CD4-positive, CD25-positive, alpha-beta regulatory T cell (primary cell): ENCODE data around the gene PDRG1. TPM values are rescaled to one million over a fixed set of nuclear protein-coding genes. Genes with fewer than 3 reads are reported as not detected.

ENCODE experiments used
- ATAC-seq, 2 donors: fragments of 150-1000 bp; cut with Tn5 transposase; one replicate each; pipeline ENCODE4 v1.10.0; 2021; ENCODE audit warnings: low read depth in 2 of 2, moderate number of reproducible peaks in 2 of 2, moderate library complexity in 1 of 2
- DNase-seq, 3 donors: peaks; one replicate each; pipeline versions ENCODE4 v3.0.0 to v3.0.0-alpha.2; 2012 to 2022; ENCODE audit warnings: mixed read lengths in 1 of 3
- H3K27ac ChIP-seq: one replicate; pipeline ENCODE4 v1.7.0; 2013; ENCODE audit warnings: mild to moderate bottlenecking, low read length; ENCODE audit not compliant: insufficient read depth, poor library complexity, severe bottlenecking
- H3K27me3 ChIP-seq: one replicate; pipeline ENCODE4 v1.7.0; 2013; ENCODE audit warnings: low read length; ENCODE audit not compliant: control insufficient read depth, insufficient read depth
- H3K36me3 ChIP-seq: one replicate; pipeline ENCODE4 v1.7.0; 2013; ENCODE audit warnings: mild to moderate bottlenecking, low read length, moderate library complexity; ENCODE audit not compliant: control insufficient read depth, insufficient read depth
- H3K4me1 ChIP-seq: 2 replicates; pipeline ENCODE4 v1.7.0; 2013; ENCODE audit warnings: mild to moderate bottlenecking, low read length; ENCODE audit not compliant: insufficient read depth, control insufficient read depth, poor library complexity, severe bottlenecking
- H3K4me3 ChIP-seq: one replicate; pipeline ENCODE4 v1.7.0; 2013; ENCODE audit warnings: low read depth, mild to moderate bottlenecking, low read length, moderate library complexity
- H3K9me3 ChIP-seq, 2 experiments: 1 replicate in 1 of 2; 2 replicates in 1 of 2; pipeline ENCODE4 v1.7.0; 2013; ENCODE audit warnings: low read length in 2 of 2, mild to moderate bottlenecking in 1 of 2, moderate library complexity in 1 of 2; ENCODE audit not compliant: control insufficient read depth in 2 of 2
- H3K27ac Mint-ChIP-seq, 3 donors: one replicate each; pipeline ENCODE4 v1.8.0; 2020 to 2022; ENCODE audit warnings: mild to moderate bottlenecking in 3 of 3, mixed read lengths in 3 of 3, moderate library complexity in 2 of 3
- H3K27me3 Mint-ChIP-seq: one replicate; pipeline ENCODE4 v1.8.0; 2022; ENCODE audit warnings: mild to moderate bottlenecking, mixed read lengths
- H3K36me3 Mint-ChIP-seq: one replicate; pipeline ENCODE4 v1.8.0; 2020; ENCODE audit warnings: mixed read lengths
- H3K4me1 Mint-ChIP-seq, 4 donors: one replicate each; pipeline ENCODE4 v1.8.0; 2020 to 2022; ENCODE audit warnings: mixed read lengths in 4 of 4, mild to moderate bottlenecking in 1 of 4
- H3K4me3 Mint-ChIP-seq, 4 donors: one replicate each; pipeline ENCODE4 v1.8.0; 2020 to 2022; ENCODE audit warnings: mild to moderate bottlenecking in 4 of 4, mixed read lengths in 4 of 4, moderate library complexity in 3 of 4
- H3K9me3 Mint-ChIP-seq, 7 donors: one replicate each; pipeline ENCODE4 v1.8.0; 2020 to 2022; ENCODE audit warnings: mixed read lengths in 7 of 7, mild to moderate bottlenecking in 3 of 7, moderate library complexity in 2 of 7
- polyA plus RNA-seq, 4 donors: library from polyadenylated mRNA; unstranded; fragments of 300-500 nt; fragmentation: Illumina TruSeq; gene quantifications; one replicate each; pipeline ENCODE4 v1.2.3, GENCODE V29; 2021
- total RNA-seq: library from RNA; stranded (reverse); gene quantifications from one replicate; pipeline ENCODE4 v1.2.3, GENCODE V29; 2022

PDRG1 gene
- total and polyA plus RNA-seq, 5 donors from 2014 or later = 10.3 to 27.6 (median 19.3) TPM

GRCh38 chr20:31948008-31948407 is 3.8 kb downstream of the PDRG1 start:
- Histone ChIP-seq H3K36me3 (peaks cover 66% of the 10 kb centered on the region), H3K9me3 (no peaks in the 10 kb centered on the region), H3K4me1 (peaks cover 20% of the 10 kb centered on the region), H3K4me3 (no peak overlapping the region), H3K27me3 (no peaks in the 10 kb centered on the region), H3K27ac (no peak overlapping the region)
- Mint-ChIP-seq H3K36me3 (peaks cover 32% of the 10 kb centered on the region), H3K9me3 (peaks cover 0 to 1% (median 0%) of the 10 kb centered on the region in 7 donors), H3K4me3 (peak overlapping the region in 1 of 4 donors; percentile 90), H3K27me3 (peaks cover 4% of the 10 kb centered on the region), H3K27ac (no peak overlapping the region), H3K4me1 (peaks cover 0 to 35% (median 30%) of the 10 kb centered on the region in 4 donors)
- peak in 1 of 3 donors; percentile 14 for DNase-seq
- ATAC-seq = no peak

DNA sequence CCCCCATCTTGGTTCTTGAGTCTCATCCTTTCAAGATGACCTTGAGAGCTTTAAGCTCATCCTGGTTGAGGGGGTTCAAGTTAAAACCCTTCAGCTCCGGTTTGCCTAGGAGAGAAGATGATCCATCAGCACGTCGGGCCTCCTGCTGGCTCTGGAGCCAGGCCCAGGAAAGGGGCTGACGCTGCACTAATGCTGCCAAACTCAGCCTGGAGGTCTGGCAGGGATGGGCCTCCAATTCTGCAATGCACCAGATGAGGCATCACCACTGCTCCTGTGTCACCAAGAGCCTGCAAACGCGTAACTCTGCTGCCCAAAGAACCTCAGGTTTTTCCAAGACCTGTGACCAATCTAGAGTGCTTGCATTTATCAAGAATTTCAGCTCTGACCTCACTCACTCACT is 6.1 kb downstream of the PDRG1 start:
- Histone ChIP-seq H3K27me3 (no peaks in the 10 kb centered on the region), H3K36me3 (peaks cover 66% of the 10 kb centered on the region), H3K4me3 (no peak overlapping the region), H3K27ac (no peak overlapping the region), H3K9me3 (no peaks in the 10 kb centered on the region), H3K4me1 (peaks cover 10% of the 10 kb centered on the region)
- H3K36me3 Mint-ChIP-seq = peaks cover 32% of the 10 kb centered on the region
- no peaks in the 10 kb centered on the region for H3K27me3 Mint-ChIP-seq
- ATAC-seq (no peak), DNase-seq (no peak)
- H3K9me3 Mint-ChIP-seq = no peaks in the 10 kb centered on the region
- peaks cover 0 to 23% (median 16%) of the 10 kb centered on the region in 4 donors for H3K4me1 Mint-ChIP-seq
- H3K27ac Mint-ChIP-seq = no peak overlapping the region
- H3K4me3 Mint-ChIP-seq = no peak overlapping the region

DNA sequence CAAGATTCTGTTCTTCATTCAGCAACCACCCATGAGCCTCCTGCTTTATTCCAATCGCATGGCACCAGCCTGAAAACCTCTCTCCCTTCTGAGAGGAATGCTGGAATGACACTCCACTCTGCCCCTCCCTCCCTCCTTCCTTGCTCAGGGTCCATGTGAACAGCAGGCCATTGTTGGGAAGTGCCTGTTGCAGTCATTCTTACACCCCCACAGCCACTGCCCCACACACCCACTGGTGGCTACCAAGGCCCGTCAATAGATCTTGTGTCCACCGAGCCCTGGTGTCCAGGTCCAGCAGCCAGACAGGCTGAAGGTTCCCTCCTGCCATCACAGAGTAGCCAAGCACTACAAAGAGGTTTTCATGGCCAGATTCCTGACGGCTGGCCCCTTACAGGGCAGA is 6.5 kb downstream of the PDRG1 start:
- Histone ChIP-seq H3K4me1 (peaks cover 5% of the 10 kb centered on the region), H3K27me3 (no peaks in the 10 kb centered on the region), H3K27ac (no peak overlapping the region), H3K9me3 (no peaks in the 10 kb centered on the region), H3K36me3 (peaks cover 66% of the 10 kb centered on the region), H3K4me3 (no peak overlapping the region)
- H3K27ac Mint-ChIP-seq = no peak overlapping the region
- no peak for ATAC-seq
- no peaks in the 10 kb centered on the region for H3K9me3 Mint-ChIP-seq
- no peak overlapping the region for H3K4me3 Mint-ChIP-seq
- no peak for DNase-seq
- H3K4me1 Mint-ChIP-seq = peaks cover 0 to 23% (median 13%) of the 10 kb centered on the region in 4 donors
- H3K36me3 Mint-ChIP-seq = peaks cover 36% of the 10 kb centered on the region
- no peaks in the 10 kb centered on the region for H3K27me3 Mint-ChIP-seq

GRCh38 chr20:31943052-31943471 is 8.8 kb downstream of the PDRG1 start:
- peaks cover 17% of the 10 kb centered on the region for H3K36me3 Mint-ChIP-seq
- Histone ChIP-seq H3K27ac (no peak overlapping the region), H3K4me3 (no peak overlapping the region), H3K4me1 (no peaks in the 10 kb centered on the region), H3K9me3 (no peaks in the 10 kb centered on the region), H3K27me3 (no peaks in the 10 kb centered on the region), H3K36me3 (peaks cover 47% of the 10 kb centered on the region)
- H3K4me1 Mint-ChIP-seq = peaks cover 0 to 10% (median 0%) of the 10 kb centered on the region in 4 donors
- no peak overlapping the region for H3K27ac Mint-ChIP-seq
- DNase-seq (no peak), ATAC-seq (no peak)
- no peaks in the 10 kb centered on the region for H3K9me3 Mint-ChIP-seq
- H3K27me3 Mint-ChIP-seq = no peaks in the 10 kb centered on the region
- no peak overlapping the region for H3K4me3 Mint-ChIP-seq

GRCh38 chr20:31939661-31940060 is 12.2 kb downstream of the PDRG1 start:
- H3K9me3 Mint-ChIP-seq = no peaks in the 10 kb centered on the region
- ATAC-seq (no peak), DNase-seq (no peak)
- H3K36me3 Mint-ChIP-seq = peaks cover 8% of the 10 kb centered on the region
- peaks cover 0 to 3% (median 0%) of the 10 kb centered on the region in 4 donors for H3K4me1 Mint-ChIP-seq
- Histone ChIP-seq H3K4me1 (no peaks in the 10 kb centered on the region), H3K27me3 (no peaks in the 10 kb centered on the region), H3K9me3 (no peaks in the 10 kb centered on the region), H3K4me3 (no peak overlapping the region), H3K27ac (no peak overlapping the region), H3K36me3 (peaks cover 14% of the 10 kb centered on the region)
- no peak overlapping the region for H3K27ac Mint-ChIP-seq
- H3K27me3 Mint-ChIP-seq = no peaks in the 10 kb centered on the region
- no peak overlapping the region for H3K4me3 Mint-ChIP-seq

DNA sequence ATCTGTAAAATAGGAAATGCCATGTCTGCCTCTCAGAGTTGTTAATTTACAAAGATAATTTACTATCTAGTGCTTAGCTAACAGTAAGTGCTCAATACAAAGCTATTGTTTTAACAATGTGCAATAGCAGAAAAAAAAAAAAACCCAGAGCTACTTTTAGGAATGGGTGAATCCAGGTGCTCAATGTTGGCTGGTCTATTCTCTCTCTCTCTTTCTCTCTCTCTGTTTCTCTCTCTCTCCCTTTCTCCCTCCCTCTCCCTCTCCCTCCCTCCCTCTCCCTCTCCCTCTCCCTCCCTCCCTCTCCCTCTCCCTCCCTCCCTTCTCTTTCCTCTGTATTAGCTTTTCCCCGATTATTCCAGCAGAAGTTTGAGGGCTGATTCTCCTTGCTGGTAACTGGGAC is 14.0 kb downstream of the PDRG1 start:
- no peaks in the 10 kb centered on the region for H3K4me1 Mint-ChIP-seq
- no peaks in the 10 kb centered on the region for H3K9me3 Mint-ChIP-seq
- no peak for ATAC-seq

DNA sequence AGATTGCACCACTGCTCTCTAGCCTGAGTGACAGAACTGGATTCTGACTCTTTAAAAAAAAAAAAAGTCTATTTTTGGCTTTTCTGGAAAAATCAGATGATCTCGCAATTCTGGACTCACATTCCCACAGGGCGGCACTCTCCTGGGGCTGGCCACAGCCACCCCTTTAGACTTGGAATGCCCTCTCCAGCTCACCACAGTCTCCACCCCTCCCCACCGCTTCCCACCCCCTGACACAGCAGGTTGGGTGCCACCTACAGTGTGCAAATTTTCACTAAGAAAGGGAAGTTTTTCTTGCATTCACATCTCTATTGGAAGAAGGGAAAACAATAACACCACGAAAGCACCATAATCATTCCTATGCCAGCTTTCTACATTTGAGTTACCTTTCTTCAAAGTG is 15.4 kb downstream of the PDRG1 start:
- H3K27ac ChIP-seq = no peak overlapping the region
- H3K27me3 ChIP-seq = no peaks in the 10 kb centered on the region
- H3K4me3 ChIP-seq = no peak overlapping the region
- H3K9me3 Mint-ChIP-seq = peaks cover 0 to 1% (median 0%) of the 10 kb centered on the region in 7 donors
- H3K36me3 Mint-ChIP-seq = peaks cover 4% of the 10 kb centered on the region
- H3K4me1 ChIP-seq = no peaks in the 10 kb centered on the region
- no peaks in the 10 kb centered on the region for H3K9me3 ChIP-seq
- ATAC-seq (no peak), DNase-seq (no peak)
- H3K27ac Mint-ChIP-seq = no peak overlapping the region
- no peaks in the 10 kb centered on the region for H3K4me1 Mint-ChIP-seq
- no peak overlapping the region for H3K4me3 Mint-ChIP-seq
- H3K36me3 ChIP-seq = no peaks in the 10 kb centered on the region
- peaks cover 6% of the 10 kb centered on the region for H3K27me3 Mint-ChIP-seq

More for the DNA sequence above, 14.0 kb downstream of the PDRG1 start:
- H3K4me3 ChIP-seq = no peak overlapping the region
- Mint-ChIP-seq H3K4me3 (no peak overlapping the region), H3K27ac (no peak overlapping the region), H3K36me3 (peaks cover 4% of the 10 kb centered on the region), H3K27me3 (peaks cover 5% of the 10 kb centered on the region)
- no peaks in the 10 kb centered on the region for H3K4me1 ChIP-seq
- no peaks in the 10 kb centered on the region for H3K36me3 ChIP-seq
- DNase-seq = no peak
- H3K27me3 ChIP-seq = no peaks in the 10 kb centered on the region
- no peaks in the 10 kb centered on the region for H3K9me3 ChIP-seq
- no peak overlapping the region for H3K27ac ChIP-seq

GRCh38 chr20:31934968-31935764 is 16.7 kb downstream of the PDRG1 start:
- Histone ChIP-seq H3K9me3 (no peaks in the 10 kb centered on the region), H3K4me3 (no peak overlapping the region), H3K36me3 (no peaks in the 10 kb centered on the region), H3K27ac (no peak overlapping the region), H3K27me3 (no peaks in the 10 kb centered on the region), H3K4me1 (no peaks in the 10 kb centered on the region)
- DNase-seq = no peak
- ATAC-seq = no peak
- no peaks in the 10 kb centered on the region for H3K36me3 Mint-ChIP-seq
- H3K9me3 Mint-ChIP-seq = peaks cover 0 to 1% (median 0%) of the 10 kb centered on the region in 7 donors
- no peaks in the 10 kb centered on the region for H3K4me1 Mint-ChIP-seq
- peak overlapping the region in 1 of 3 donors; percentile 56 for H3K27ac Mint-ChIP-seq
- H3K27me3 Mint-ChIP-seq = peaks cover 13% of the 10 kb centered on the region
- H3K4me3 Mint-ChIP-seq = no peak overlapping the region
